GM12865 (cell line): ENCODE data around the gene DUSP12.

ENCODE experiments used
- DNase-seq: peaks from one replicate; pipeline ENCODE4 v3.0.0; 2010; ENCODE audit warnings: low read depth
- H3K4me3 ChIP-seq: 2 replicates; pipeline ENCODE4 v1.5.1; 2011; ENCODE audit warnings: mild to moderate bottlenecking, low read depth, low read length, control low read depth
- TF ChIP-seq, protein P1 (sequence below): IDR thresholded peaks from 2 replicates; pipeline ENCODE4 v1.5.1; 2011; ENCODE audit warnings: low read length, control low read depth, low read depth, inconsistent platforms; ENCODE audit not compliant: insufficient read depth; ENCODE audit errors: missing control alignments

DUSP12 gene

DNA sequence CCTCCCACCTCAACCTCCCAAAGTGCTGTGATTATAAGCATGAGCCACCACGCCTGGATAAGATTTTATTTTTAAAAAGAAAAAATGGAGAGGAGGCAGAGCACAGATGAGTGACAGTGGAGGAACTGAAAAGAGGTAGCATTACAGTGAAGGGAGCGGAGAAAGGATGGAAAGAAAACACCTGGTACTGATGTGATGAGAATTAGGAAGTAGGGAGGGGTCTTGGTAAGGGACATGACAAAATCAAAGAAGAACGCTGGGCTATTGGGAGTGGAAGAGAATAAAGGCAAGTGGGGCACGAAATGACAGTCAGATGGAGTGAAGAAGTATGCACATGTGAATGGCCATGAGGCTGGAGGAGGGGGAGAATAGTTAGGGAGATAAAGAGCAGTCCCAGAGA, 40.2 kb upstream of the DUSP12 start:
- TF ChIP-seq, protein P1, sequence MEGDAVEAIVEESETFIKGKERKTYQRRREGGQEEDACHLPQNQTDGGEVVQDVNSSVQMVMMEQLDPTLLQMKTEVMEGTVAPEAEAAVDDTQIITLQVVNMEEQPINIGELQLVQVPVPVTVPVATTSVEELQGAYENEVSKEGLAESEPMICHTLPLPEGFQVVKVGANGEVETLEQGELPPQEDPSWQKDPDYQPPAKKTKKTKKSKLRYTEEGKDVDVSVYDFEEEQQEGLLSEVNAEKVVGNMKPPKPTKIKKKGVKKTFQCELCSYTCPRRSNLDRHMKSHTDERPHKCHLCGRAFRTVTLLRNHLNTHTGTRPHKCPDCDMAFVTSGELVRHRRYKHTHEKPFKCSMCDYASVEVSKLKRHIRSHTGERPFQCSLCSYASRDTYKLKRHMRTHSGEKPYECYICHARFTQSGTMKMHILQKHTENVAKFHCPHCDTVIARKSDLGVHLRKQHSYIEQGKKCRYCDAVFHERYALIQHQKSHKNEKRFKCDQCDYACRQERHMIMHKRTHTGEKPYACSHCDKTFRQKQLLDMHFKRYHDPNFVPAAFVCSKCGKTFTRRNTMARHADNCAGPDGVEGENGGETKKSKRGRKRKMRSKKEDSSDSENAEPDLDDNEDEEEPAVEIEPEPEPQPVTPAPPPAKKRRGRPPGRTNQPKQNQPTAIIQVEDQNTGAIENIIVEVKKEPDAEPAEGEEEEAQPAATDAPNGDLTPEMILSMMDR: no peak
- peak overlapping the region; percentile 80 for H3K4me3 ChIP-seq
- DNase-seq: no peak

DNA sequence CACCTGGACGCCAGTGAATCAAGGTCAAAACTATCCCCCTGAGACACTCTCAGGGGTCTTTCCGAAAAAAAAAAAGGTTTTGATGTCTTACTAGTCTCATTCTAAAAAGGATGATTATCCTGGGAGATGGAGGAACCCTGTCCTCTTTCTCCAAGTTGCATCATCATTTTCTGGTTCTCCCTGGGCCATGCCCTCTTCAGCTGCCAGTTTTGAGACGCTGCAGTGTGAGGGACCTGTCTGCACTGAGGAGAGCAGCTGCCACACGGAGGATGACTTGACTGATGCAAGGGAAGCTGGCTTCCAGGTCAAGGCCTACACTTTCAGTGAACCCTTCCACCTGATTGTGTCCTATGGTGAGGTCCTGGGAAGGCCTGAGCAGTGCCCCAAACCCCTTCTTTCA, 39.0 kb upstream of the DUSP12 start:
- no peak overlapping the region for H3K4me3 ChIP-seq
- TF ChIP-seq, protein P1: no peak
- DNase-seq: no peak

- H3K4me3 ChIP-seq: peak overlapping the region; percentile 22; the same call in 1 of the 2 replicates
- DNase-seq: peak; percentile 51
- TF ChIP-seq, protein P1: no peak
Observed at GRCh38 chr1:161718559-161719324, 30.8 kb upstream of the DUSP12 start.

GRCh38 chr1:161719325-161719611, 30.3 kb upstream of the DUSP12 start:
- no peak overlapping the region for H3K4me3 ChIP-seq
- TF ChIP-seq, protein P1: no peak
- peak; percentile 44 for DNase-seq

DNA sequence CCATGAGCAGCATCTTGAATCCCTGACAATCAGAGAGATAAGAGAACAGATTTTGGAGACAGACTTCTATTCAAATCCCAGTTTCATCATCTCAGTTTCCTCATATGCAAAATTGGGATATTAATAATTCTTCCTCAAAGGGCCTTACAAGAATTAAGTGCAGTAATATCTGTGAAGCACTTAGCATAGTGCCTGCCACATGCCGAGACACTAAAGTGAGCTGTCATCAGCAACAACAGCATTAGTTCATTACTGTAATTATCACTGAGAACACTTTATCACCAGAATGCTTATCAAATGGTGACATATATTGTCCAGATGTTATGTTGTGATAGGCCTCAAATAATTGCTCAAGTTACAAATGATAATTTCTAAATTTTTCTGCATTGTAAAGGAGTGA, 29.2 kb upstream of the DUSP12 start:
- no peak overlapping the region for H3K4me3 ChIP-seq
- TF ChIP-seq, protein P1: no peak
- DNase-seq: no peak

DNA sequence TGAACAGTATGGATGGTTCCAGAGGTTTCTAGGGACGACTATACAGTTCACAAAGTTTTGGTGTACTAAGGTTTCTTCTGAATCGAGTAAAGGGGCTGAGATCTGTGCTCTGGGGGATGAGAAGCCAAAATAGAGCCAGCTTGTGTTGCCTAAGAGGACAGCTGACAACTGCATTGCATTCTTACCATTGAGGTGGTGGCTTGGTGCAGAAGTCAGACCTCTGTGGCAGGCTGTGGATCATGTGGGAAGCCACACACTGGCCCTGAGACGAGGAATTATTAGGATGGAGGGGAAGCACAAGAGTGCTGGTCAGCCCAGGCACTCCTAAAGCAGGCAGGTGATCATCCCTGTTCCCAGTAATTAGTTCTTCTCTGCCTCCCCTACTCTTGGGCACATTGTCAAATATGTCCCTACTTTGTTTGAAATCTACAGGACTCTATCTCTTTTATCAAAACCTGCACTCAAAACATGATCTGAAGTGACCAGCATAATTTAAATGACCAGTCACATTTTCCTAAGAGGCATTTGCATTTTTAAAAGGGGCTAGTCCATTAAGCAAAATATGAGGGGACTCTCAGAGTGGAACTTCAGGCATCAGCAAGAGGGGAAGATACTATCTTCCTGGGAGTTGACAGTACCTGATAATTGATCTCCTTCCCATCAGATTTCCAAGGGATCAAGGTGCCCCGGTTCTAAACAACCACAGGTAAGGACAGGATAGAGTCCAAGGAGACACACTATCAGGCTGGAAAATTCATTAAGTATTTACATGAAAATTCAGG, 28.4 kb upstream of the DUSP12 start, which contains the start of gene FCRLB:
FCRLB (plus strand) TSS at position 589 of the 782 bp plus-strand sequence. CDS start 1,129 bp downstream, outside the sequence.
- H3K4me3 ChIP-seq: no peak within 1 kb of the TSS
- TF ChIP-seq, protein P1: no peak
- no peak for DNase-seq
